ENCODE data around the gene ACP5. TPM values are rescaled to one million over a fixed set of nuclear protein-coding genes. Genes with fewer than 3 reads are reported as not detected.
A peak's percentile ranks its signal among the peaks of the same experiment; 100 is the strongest.

ACP5 gene
- total and polyA plus RNA-seq, 2 of the 4 experiments (the other 2 are of a cell fraction), result 0.54 to 1.2 TPM

GRCh38 chr19:11596156-11596555 is 18.7 kb upstream of the ACP5 start:
- in situ Hi-C loops (cut with MboI; ENCODE audit: low sequenced_read_pairs), result no loop called here
- CTCF ChIA-PET, result no interaction called here
- WGBS, 2 experiments (ENCODE audit: extremely low coverage in 2 of 2, insufficient read length in 1 of 2), result 90% methylated on average over 2 of the region's 10 CpGs; no CpG with 5 or more reads in 1 of the 2 experiments

More at GRCh38 chr19:11596156-11596555, 18.7 kb upstream of the ACP5 start:
- H4K20me1 ChIP-seq (ENCODE audit: insufficient read depth, low read length), result peaks cover 25% of the 10 kb centered on the region
- POLR2A ChIA-PET (ENCODE audit: unreplicated experiment), result no interaction called here
- no peak overlapping the region for H2BK20ac ChIP-seq (ENCODE audit: low read depth, low read length)
- H3K4me2 ChIP-seq (ENCODE audit: low read depth, low read length), result no peak overlapping the region
- H3K9me3 ChIP-seq (ENCODE audit: control insufficient read depth, insufficient read depth, low read length), result no peaks in the 10 kb centered on the region
- dilution Hi-C loops (cut with HindIII; ENCODE audit: low sequenced_read_pairs, unreplicated experiment) (no loop called here), intact Hi-C loops (cut with micrococcal nuclease) (no loop called here)
- H4K5ac ChIP-seq (ENCODE audit: low read depth, low read length), result no peak overlapping the region
- H2BK120ac ChIP-seq (ENCODE audit: low read depth, low read length), result no peak overlapping the region
- no peak overlapping the region for H3K18ac ChIP-seq (ENCODE audit: low read depth, low read length)
- ATAC-seq (ENCODE audit: low read depth) (no peak), DNase-seq (no peak)
- no peak overlapping the region for H3K4me3 ChIP-seq (ENCODE audit: insufficient read depth, low read depth, low read length)
- no peak overlapping the region for H3K14ac ChIP-seq (replicated peaks; ENCODE audit: low read depth, low read length)
- no peaks in the 10 kb centered on the region; the same call in 1 of the 2 replicates for H3K4me1 ChIP-seq (ENCODE audit: control insufficient read depth, insufficient read depth, low read length)
- no peak overlapping the region; a peak in 1 of 4 replicates for H4K8ac ChIP-seq (ENCODE audit: low read depth in 2 of 2, low read length in 2 of 2)
- peaks cover 6% of the 10 kb centered on the region for H3K36me3 ChIP-seq (ENCODE audit: control insufficient read depth, insufficient read depth, low read length)
- H3K23ac ChIP-seq (ENCODE audit: low read depth, low read length), result no peak overlapping the region
- H2AK5ac ChIP-seq (ENCODE audit: low read depth, low read length), result no peak overlapping the region; the same call in 1 of the 2 replicates
- peaks cover 10% of the 10 kb centered on the region; the same call in 1 of the 2 replicates for H3K9me1 ChIP-seq (ENCODE audit: insufficient read depth, low read length)
- H2AK9ac ChIP-seq (replicated peaks; ENCODE audit: low read depth, low read length, poor library complexity), result no peak overlapping the region
- H3K4ac ChIP-seq (ENCODE audit: low read depth, low read length), result no peak overlapping the region
- H3K56ac ChIP-seq (ENCODE audit: extremely low read depth, insufficient read depth, low read length), result no peak overlapping the region
- H3K27me3 ChIP-seq (ENCODE audit: control insufficient read depth, insufficient read depth, low read length), result no peaks in the 10 kb centered on the region
- peaks cover 9 to 29% of the 10 kb centered on the region in 2 experiments for H3K79me1 ChIP-seq (ENCODE audit: low read depth in 1 of 2, low read length in 2 of 2)
- H3K27ac ChIP-seq (ENCODE audit: insufficient read depth, low read length), result no peak overlapping the region
- peak overlapping the region; percentile 23 for H2AFZ ChIP-seq (replicated peaks; ENCODE audit: low read length, poor library complexity)
- H3K9ac ChIP-seq (ENCODE audit: low read depth, low read length), result no peak overlapping the region
- H2BK5ac ChIP-seq (ENCODE audit: low read depth, low read length, poor library complexity, severe bottlenecking), result no peak overlapping the region
- no peak for TF ChIP-seq RFX5 (IDR thresholded peaks at IDR 0.05; ENCODE audit: low read depth, low read length)
- no peak for TF ChIP-seq ELK1 (IDR thresholded peaks at IDR 0.05; ENCODE audit: borderline replicate concordance, low read depth, low read length)
- no peak for TF ChIP-seq SMC3 (IDR thresholded peaks at IDR 0.05; ENCODE audit: low read depth, low read length)
- no peak for TF ChIP-seq MAZ (IDR thresholded peaks at IDR 0.05; ENCODE audit: borderline replicate concordance, low read depth, low read length)
- TF ChIP-seq FOS (IDR thresholded peaks at IDR 0.05; ENCODE audit: low read depth, low read length), result no peak
- no peak for TF ChIP-seq RCOR1 (IDR thresholded peaks at IDR 0.05; ENCODE audit: insufficient replicate concordance, low read length)
- TF ChIP-seq CEBPB (IDR thresholded peaks at IDR 0.05; ENCODE audit: low read depth, low read length), result no peak
- no peak for TF ChIP-seq CHD1 (IDR thresholded peaks at IDR 0.05; ENCODE audit: low read depth, low read length)
- no peak for TF ChIP-seq CTCF (conservative IDR thresholded peaks at IDR 0.05; ENCODE audit: low read depth, low read length)
- TF ChIP-seq NFE2L2 (IDR thresholded peaks at IDR 0.05; ENCODE audit: low read depth, low read length), result no peak
- H2BK15ac ChIP-seq (ENCODE audit: low read depth, low read length), result no peak overlapping the region
- H4K91ac ChIP-seq (ENCODE audit: insufficient read depth, low read depth, low read length), result no peak overlapping the region
- BruUV-seq (replicated peaks), result no TSS peak

Measured in IMR-90 (cell line).